Superior temporal gyrus (tissue), 1 donor: Measurements from ENCODE around the gene KLLN.
"Not testable (repeated sequence)": the region's sequence is repeated elsewhere in the genome, so short reads cannot be mapped to it uniquely, and the experiment has no call there.

Experiments used
- DNase-seq: peaks from one replicate; pipeline ENCODE4 v3.0.0-alpha.2; 2016; ENCODE audit errors: extremely low spot score

The KLLN gene

GRCh38 chr10:87842776-87843497 lies 20.4 kb downstream of the KLLN start:
- no peak for DNase-seq

GRCh38 chr10:87842220-87842641 lies 21.1 kb downstream of the KLLN start:
- no peak for DNase-seq

GRCh38 chr10:87841186-87841585 lies 22.1 kb downstream of the KLLN start:
- DNase-seq, result no peak

- no peak for DNase-seq
Measured at GRCh38 chr10:87838650-87839049, 24.7 kb downstream of the KLLN start.

GRCh38 chr10:87837445-87837844 lies 25.9 kb downstream of the KLLN start:
- DNase-seq, result no peak

GRCh38 chr10:87836098-87836497 lies 27.2 kb downstream of the KLLN start:
- DNase-seq, result no peak

DNA sequence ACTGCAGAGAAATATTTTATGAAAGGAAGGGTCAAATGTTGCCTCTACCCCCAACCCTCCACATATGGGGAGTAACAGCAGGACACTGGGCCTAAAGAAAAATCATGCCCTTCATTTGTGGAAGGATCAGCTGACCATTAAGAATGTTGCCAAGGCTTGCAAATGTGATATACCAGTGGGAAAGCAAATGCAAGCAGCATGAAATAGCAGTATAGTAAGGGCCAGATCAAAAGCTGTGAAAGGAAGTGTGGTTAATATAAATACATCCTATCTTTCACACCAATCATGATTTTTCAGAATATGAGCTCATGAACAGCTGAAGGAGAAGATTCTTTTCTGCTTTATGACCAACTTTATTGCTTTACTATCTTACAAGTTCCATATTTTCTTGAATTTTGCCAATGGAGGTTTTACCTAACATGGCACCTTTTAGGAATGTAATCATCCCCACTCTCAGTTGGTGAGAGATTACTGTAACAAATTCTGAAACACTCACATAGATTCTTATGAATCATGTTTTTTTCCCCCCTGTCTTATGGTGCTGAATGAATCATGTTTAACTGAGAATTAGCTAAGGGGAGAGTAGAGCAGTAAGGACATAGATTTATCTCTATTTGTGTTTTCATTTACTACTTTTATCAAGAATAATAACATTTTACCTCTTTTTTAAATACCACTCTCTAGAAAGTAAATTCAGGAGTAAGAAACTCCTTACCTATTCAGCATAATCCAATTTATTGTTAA lies 33.2 kb downstream of the KLLN start:
- DNase-seq, result no peak

GRCh38 chr10:87829051-87829450 lies 34.3 kb downstream of the KLLN start:
- DNase-seq, result not testable (repeated sequence)

GRCh38 chr10:87827681-87828080 lies 35.7 kb downstream of the KLLN start:
- DNase-seq, result no peak

- DNase-seq, result no peak
Measured at GRCh38 chr10:87826653-87827052, 36.7 kb downstream of the KLLN start.

- no peak for DNase-seq
Measured at GRCh38 chr10:87819289-87819585, 44.1 kb downstream of the KLLN start.

GRCh38 chr10:87818505-87819288 lies 44.6 kb downstream of the KLLN start:
- DNase-seq, result peak; percentile 53

DNA sequence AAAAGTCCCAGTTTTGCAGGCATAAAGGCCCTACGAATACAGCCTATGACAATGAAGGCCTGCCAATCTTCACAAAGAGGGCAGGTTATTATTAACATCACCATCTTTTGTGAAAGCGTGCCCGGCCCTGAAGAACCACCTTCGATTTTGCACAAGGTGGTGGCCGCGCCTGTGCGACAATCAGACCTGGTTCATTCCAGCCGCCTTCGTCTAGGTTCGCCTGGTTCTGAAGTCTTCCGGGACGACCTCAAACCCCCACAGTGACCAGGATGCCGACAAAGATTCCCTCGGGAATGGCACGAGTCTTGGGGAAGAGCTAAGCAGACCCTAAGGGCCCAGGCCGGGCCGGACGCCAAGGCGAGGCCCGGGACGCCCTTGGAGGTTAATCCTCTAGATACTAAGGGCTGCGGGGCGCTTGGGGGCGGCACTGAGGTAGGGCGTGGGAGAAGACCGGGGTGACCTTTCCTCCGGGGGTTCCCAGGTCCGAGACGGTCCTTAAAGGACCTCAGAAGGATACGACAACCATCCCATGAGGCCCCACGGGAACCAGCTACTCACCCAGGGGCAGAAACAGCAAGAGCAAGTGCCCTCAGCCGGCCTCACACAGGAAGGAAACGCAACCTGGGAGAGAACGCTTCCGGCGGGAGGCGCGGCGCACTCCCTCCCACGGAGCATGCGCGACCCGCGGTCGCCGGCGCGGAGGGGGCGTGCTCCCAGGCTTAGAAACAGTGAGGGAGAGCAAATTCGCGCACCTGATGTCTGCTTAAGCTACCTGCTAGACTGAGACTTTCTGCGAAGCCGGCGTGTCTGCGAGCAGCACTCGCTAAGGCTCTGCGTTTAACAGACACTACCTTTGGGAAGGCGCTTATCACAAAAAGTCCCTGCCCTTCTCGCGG lies 45.5 kb downstream of the KLLN start, which contains the start of gene ATAD1:
TSS of gene ATAD1 (minus strand) at position 618 of the 896 bp plus-strand sequence. CDS start 3,627 bp downstream, outside the sequence.
- peak; percentile 86 for DNase-seq

DNA sequence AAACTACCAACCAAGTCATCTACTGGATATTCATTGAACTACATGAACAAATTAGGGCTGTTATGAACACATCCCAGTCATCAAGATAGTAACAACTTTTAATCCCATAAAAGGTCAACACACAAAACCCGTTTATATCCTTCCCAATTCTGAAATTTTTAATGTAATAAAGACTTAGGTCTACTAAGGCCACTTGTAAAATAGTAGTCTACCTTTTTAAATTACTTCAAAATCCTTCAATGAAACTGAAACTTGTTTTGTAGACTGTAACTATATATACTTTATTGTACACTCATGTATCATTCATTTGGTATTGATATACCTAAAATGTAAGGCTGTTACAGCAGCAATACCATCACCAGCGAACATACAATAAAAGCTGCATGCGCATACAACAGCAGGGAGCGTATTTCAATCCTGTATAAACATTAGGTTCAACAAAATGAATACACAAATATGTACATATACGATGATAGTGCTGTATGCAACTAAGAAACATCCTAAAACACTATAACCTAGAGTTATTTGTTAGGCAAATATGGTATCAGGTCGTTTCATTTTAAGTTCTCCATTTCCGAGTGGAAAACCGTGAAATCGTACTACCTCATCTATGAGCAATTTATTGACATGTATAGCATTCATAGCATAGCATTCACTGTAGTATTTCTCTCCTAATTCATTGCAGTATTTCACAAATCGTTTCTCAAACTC lies 46.3 kb downstream of the KLLN start:
- DNase-seq, result peak; percentile 13

- no peak for DNase-seq
Measured at GRCh38 chr10:87816163-87816897, 47.0 kb downstream of the KLLN start.
